ENCODE results near the gene HOATZ. TPM values are rescaled to one million over a fixed set of nuclear protein-coding genes. Genes with fewer than 3 reads are reported as not detected.

Gene HOATZ
- total and polyA plus RNA-seq, 2 donors from 2014 or later: not detected

DNA sequence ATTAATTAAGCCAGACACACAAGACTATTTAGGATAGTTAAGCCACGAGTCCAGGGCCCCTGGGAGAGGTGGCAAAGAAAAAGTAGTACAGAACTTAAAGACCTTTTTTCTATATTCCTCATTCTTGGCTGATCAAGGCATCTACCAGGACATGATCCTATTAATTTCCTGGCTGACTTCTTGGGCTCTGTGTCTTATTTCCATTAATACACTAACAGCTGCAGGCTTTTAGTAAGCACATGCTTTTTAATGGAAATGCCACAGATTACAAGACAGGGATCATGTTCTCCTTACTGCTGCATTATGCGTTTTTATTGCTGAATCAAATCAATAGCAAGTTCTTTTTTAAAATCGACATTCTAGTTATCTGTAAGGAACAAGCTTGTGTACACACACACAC is 37.6 kb upstream of the HOATZ start:
- H3K27ac ChIP-seq (ENCODE audit: low read depth in 2 of 2, low read length in 2 of 2): no peak overlapping the region
- DNase-seq (no peak), FAIRE-seq (no peak)
- no peaks in the 10 kb centered on the region for H3K27me3 ChIP-seq (ENCODE audit: control insufficient read depth, insufficient read depth, low read length)
- H3K9me3 ChIP-seq (ENCODE audit: control insufficient read depth in 2 of 3, insufficient read depth in 1 of 3, low read length in 3 of 3): no peaks in the 10 kb centered on the region
- no peak for TF ChIP-seq CTCF (IDR thresholded peaks at IDR 0.05; ENCODE audit: borderline replicate concordance, extremely low read depth, insufficient read depth)
- intact Hi-C loops (cut with DNase I): no loop called here
- no peak overlapping the region for H3K4me3 ChIP-seq (ENCODE audit: low read length in 3 of 3)
- no peaks in the 10 kb centered on the region for H3K36me3 ChIP-seq (ENCODE audit: control insufficient read depth in 2 of 3, insufficient read depth in 3 of 3, low read length in 3 of 3)
- no peaks in the 10 kb centered on the region for H3K4me1 ChIP-seq (ENCODE audit: control insufficient read depth in 2 of 3, insufficient read depth in 2 of 3, low read depth in 1 of 3, low read length in 3 of 3)
- no peak overlapping the region for H3K9ac ChIP-seq (ENCODE audit: low read length in 3 of 3)

GRCh38 chr11:111477898-111478297 is 36.7 kb upstream of the HOATZ start:
- no peak overlapping the region for H3K27ac ChIP-seq (ENCODE audit: low read depth in 2 of 2, low read length in 2 of 2)
- no peak for TF ChIP-seq CTCF (IDR thresholded peaks at IDR 0.05; ENCODE audit: borderline replicate concordance, extremely low read depth, insufficient read depth)
- DNase-seq (no peak), FAIRE-seq (no peak)
- peaks cover 0 to under 1% (median 0%) of the 10 kb centered on the region in 3 donors for H3K9me3 ChIP-seq (ENCODE audit: control insufficient read depth in 2 of 3, insufficient read depth in 1 of 3, low read length in 3 of 3)
- H3K27me3 ChIP-seq (ENCODE audit: control insufficient read depth, insufficient read depth, low read length): no peaks in the 10 kb centered on the region
- intact Hi-C loops (cut with DNase I): no loop called here
- H3K4me3 ChIP-seq (ENCODE audit: low read length in 3 of 3): no peak overlapping the region
- H3K9ac ChIP-seq (ENCODE audit: low read length in 3 of 3): no peak overlapping the region
- H3K4me1 ChIP-seq (ENCODE audit: control insufficient read depth in 2 of 3, insufficient read depth in 2 of 3, low read depth in 1 of 3, low read length in 3 of 3): no peaks in the 10 kb centered on the region
- no peaks in the 10 kb centered on the region for H3K36me3 ChIP-seq (ENCODE audit: control insufficient read depth in 2 of 3, insufficient read depth in 3 of 3, low read length in 3 of 3)

DNA sequence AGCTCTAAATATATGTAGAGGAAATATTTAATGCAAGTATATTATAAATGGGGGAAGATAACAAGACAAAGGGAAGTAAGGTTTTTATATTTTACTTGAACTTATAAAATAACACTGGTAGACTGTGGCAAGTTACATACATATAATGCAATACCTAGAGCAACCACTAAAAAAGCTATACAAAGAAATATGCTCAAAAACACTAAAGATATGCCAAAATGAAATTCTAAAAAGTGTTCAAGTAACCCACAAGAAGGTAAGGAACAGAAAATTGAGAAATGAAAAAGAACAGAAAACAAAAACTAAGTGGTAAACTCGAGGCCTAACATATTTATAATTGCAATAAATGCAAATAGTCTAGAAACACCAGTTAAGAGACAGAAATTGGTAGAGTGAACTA is 34.9 kb upstream of the HOATZ start:
- intact Hi-C loops (cut with DNase I): no loop called here
- Histone ChIP-seq H3K9me3 (ENCODE audit: control insufficient read depth in 2 of 3, insufficient read depth in 1 of 3, low read length in 3 of 3) (peaks cover 0 to 10% (median 7%) of the 10 kb centered on the region in 3 donors), H3K4me1 (ENCODE audit: control insufficient read depth in 2 of 3, insufficient read depth in 2 of 3, low read depth in 1 of 3, low read length in 3 of 3) (no peaks in the 10 kb centered on the region), H3K4me3 (ENCODE audit: low read length in 3 of 3) (no peak overlapping the region), H3K27ac (ENCODE audit: low read depth in 2 of 2, low read length in 2 of 2) (no peak overlapping the region), H3K27me3 (ENCODE audit: control insufficient read depth, insufficient read depth, low read length) (no peaks in the 10 kb centered on the region), H3K36me3 (ENCODE audit: control insufficient read depth in 2 of 3, insufficient read depth in 3 of 3, low read length in 3 of 3) (no peaks in the 10 kb centered on the region), H3K9ac (ENCODE audit: low read length in 3 of 3) (no peak overlapping the region)
- no peak for DNase-seq
- no peak for TF ChIP-seq CTCF (IDR thresholded peaks at IDR 0.05; ENCODE audit: borderline replicate concordance, extremely low read depth, insufficient read depth)
- no peak for FAIRE-seq

- H3K27me3 ChIP-seq (ENCODE audit: control insufficient read depth, insufficient read depth, low read length): no peaks in the 10 kb centered on the region
- peaks cover 0 to 16% (median 7%) of the 10 kb centered on the region in 3 donors for H3K9me3 ChIP-seq (ENCODE audit: control insufficient read depth in 2 of 3, insufficient read depth in 1 of 3, low read length in 3 of 3)
- DNase-seq (no peak), FAIRE-seq (no peak)
- intact Hi-C loops (cut with DNase I): no loop called here
- no peak overlapping the region for H3K9ac ChIP-seq (ENCODE audit: low read length in 3 of 3)
- no peaks in the 10 kb centered on the region for H3K4me1 ChIP-seq (ENCODE audit: control insufficient read depth in 2 of 3, insufficient read depth in 2 of 3, low read depth in 1 of 3, low read length in 3 of 3)
- no peak overlapping the region for H3K27ac ChIP-seq (ENCODE audit: low read depth in 2 of 2, low read length in 2 of 2)
- no peak for TF ChIP-seq CTCF (IDR thresholded peaks at IDR 0.05; ENCODE audit: borderline replicate concordance, extremely low read depth, insufficient read depth)
- no peaks in the 10 kb centered on the region for H3K36me3 ChIP-seq (ENCODE audit: control insufficient read depth in 2 of 3, insufficient read depth in 3 of 3, low read length in 3 of 3)
- H3K4me3 ChIP-seq (ENCODE audit: low read length in 3 of 3): no peak overlapping the region
Observed at GRCh38 chr11:111483431-111483830, 31.1 kb upstream of the HOATZ start.

Measured in kidney (tissue), 14 donors.